ENCODE measurements around the gene HOXB8. TPM values are rescaled to one million over a fixed set of nuclear protein-coding genes. Genes with fewer than 3 reads are reported as not detected.

Gene HOXB8
- total RNA-seq, 2 donors from 2014 or later = not detected

- H3K27me3 Mint-ChIP-seq (ENCODE audit: insufficient read depth) = peaks cover 100% of the 10 kb centered on the region
- no peaks in the 10 kb centered on the region for H3K36me3 Mint-ChIP-seq (ENCODE audit: low read depth)
- peaks cover 1% of the 10 kb centered on the region for H3K4me1 Mint-ChIP-seq
- Histone ChIP-seq H3K27ac (ENCODE audit: low read depth, low read length) (peak within 1 kb of the TSS; percentile 24), H3K36me3 (ENCODE audit: control insufficient read depth, insufficient read depth, low read length) (no peaks in the 10 kb centered on the region), H3K9me3 (ENCODE audit: control insufficient read depth, low read length) (peaks cover 16% of the 10 kb centered on the region), H3K4me3 (ENCODE audit: low read length) (no peak within 1 kb of the TSS), H3K4me1 (ENCODE audit: control insufficient read depth, insufficient read depth, low read length) (no peaks in the 10 kb centered on the region), H3K9ac (ENCODE audit: extremely low read depth, low read length, poor library complexity, severe bottlenecking) (no peak within 1 kb of the TSS), H3K27me3 (ENCODE audit: control insufficient read depth, insufficient read depth, low read length, poor library complexity, severe bottlenecking) (peaks cover 100% of the 10 kb centered on the region)
- WGBS, 2 experiments (ENCODE audit: insufficient coverage in 1 of 2, insufficient read length in 1 of 2) = 19 to 20% methylated on average over 12 to 16 of the region's 16 CpGs
- no peak within 1 kb of the TSS for H3K27ac Mint-ChIP-seq
- no peaks in the 10 kb centered on the region for H3K9me3 Mint-ChIP-seq
- DNase-seq = no peak
- no peak for TF ChIP-seq CTCF (conservative IDR thresholded peaks at IDR 0.05)
- H3K4me3 Mint-ChIP-seq = no peak within 1 kb of the TSS
Observed at GRCh38 chr17:48604770-48605329, 10.2 kb downstream of the HOXB8 start, which contains the start of gene HOXB6. Gene HOXB6, minus strand, starts transcription at chr17:48604986. Its CDS starts 6,836 bp downstream, at chr17:48598150.

DNA sequence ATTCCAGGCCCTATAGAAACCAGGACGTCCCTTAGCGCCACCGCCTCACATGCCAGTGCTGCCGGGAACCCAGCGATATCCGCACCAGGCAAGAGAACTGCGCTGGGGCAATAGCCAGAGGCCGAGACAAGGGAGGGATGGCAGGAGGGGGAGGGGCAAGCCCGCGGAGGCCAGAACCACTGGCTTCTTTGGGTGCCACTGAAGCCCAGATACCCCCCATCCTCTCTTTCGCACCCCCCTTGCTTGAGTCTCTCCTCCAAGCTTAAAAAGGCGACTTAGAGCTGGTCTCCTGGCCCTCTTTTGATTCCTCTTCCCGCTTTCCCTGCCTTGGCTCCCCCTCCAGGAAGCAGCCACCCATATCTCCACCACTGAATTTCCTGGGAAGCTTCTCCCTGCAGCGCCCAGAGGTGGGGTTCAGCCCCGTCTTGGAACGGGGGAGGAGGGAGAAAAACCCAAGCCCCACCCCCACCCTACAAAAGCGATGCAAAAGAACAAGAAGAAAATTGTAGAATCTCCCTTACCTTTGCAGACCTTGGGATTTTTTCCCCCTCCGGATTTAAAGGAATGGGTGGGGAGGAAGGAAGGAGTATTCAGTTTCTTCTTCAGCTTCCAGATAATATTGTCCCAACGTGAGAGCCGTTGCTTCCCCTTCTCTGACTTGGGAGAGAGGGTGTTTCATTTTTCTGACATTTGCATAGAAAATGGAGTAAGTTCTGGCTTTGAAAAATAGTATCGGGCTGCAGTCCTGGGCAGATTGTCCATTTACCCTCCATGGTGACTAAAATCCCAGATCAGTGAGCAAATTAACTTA is 10.9 kb downstream of the HOXB8 start:
- H3K9me3 ChIP-seq (ENCODE audit: control insufficient read depth, low read length) = peaks cover 14% of the 10 kb centered on the region
- no peak overlapping the region for H3K27ac Mint-ChIP-seq
- H3K36me3 ChIP-seq (ENCODE audit: control insufficient read depth, insufficient read depth, low read length) = no peaks in the 10 kb centered on the region
- peaks cover 1% of the 10 kb centered on the region for H3K4me1 Mint-ChIP-seq
- no peak overlapping the region for H3K4me3 Mint-ChIP-seq
- no peaks in the 10 kb centered on the region for H3K4me1 ChIP-seq (ENCODE audit: control insufficient read depth, insufficient read depth, low read length)
- peaks cover 100% of the 10 kb centered on the region for H3K27me3 Mint-ChIP-seq (ENCODE audit: insufficient read depth)
- no peaks in the 10 kb centered on the region for H3K9me3 Mint-ChIP-seq
- DNase-seq = peak; percentile 82
- peaks cover 100% of the 10 kb centered on the region for H3K27me3 ChIP-seq (ENCODE audit: control insufficient read depth, insufficient read depth, low read length, poor library complexity, severe bottlenecking)
- no peak overlapping the region for H3K4me3 ChIP-seq (ENCODE audit: low read length)
- H3K27ac ChIP-seq (ENCODE audit: low read depth, low read length) = no peak overlapping the region
- H3K36me3 Mint-ChIP-seq (ENCODE audit: low read depth) = no peaks in the 10 kb centered on the region
- whole genome bisulfite sequencing, 2 experiments (ENCODE audit: insufficient coverage in 1 of 2, insufficient read length in 1 of 2) = 5 to 9% methylated on average over 11 to 17 of the region's 21 CpGs
- no peak for TF ChIP-seq CTCF (conservative IDR thresholded peaks at IDR 0.05)
- H3K9ac ChIP-seq (ENCODE audit: extremely low read depth, low read length, poor library complexity, severe bottlenecking) = no peak overlapping the region

- no peak for TF ChIP-seq CTCF (conservative IDR thresholded peaks at IDR 0.05)
- no peaks in the 10 kb centered on the region for H3K36me3 Mint-ChIP-seq (ENCODE audit: low read depth)
- H3K9me3 Mint-ChIP-seq = no peaks in the 10 kb centered on the region
- WGBS, 2 experiments (ENCODE audit: insufficient coverage in 1 of 2, insufficient read length in 1 of 2) = 6 to 7% methylated on average over 9 to 35 of the region's 35 CpGs
- Histone ChIP-seq H3K36me3 (ENCODE audit: control insufficient read depth, insufficient read depth, low read length) (no peaks in the 10 kb centered on the region), H3K4me3 (ENCODE audit: low read length) (no peak overlapping the region), H3K4me1 (ENCODE audit: control insufficient read depth, insufficient read depth, low read length) (no peaks in the 10 kb centered on the region), H3K9ac (ENCODE audit: extremely low read depth, low read length, poor library complexity, severe bottlenecking) (no peak overlapping the region), H3K27ac (ENCODE audit: low read depth, low read length) (no peak overlapping the region), H3K27me3 (ENCODE audit: control insufficient read depth, insufficient read depth, low read length, poor library complexity, severe bottlenecking) (peaks cover 100% of the 10 kb centered on the region), H3K9me3 (ENCODE audit: control insufficient read depth, low read length) (peaks cover 12% of the 10 kb centered on the region)
- H3K27ac Mint-ChIP-seq = no peak overlapping the region
- peak; percentile 72 for DNase-seq
- peaks cover 100% of the 10 kb centered on the region for H3K27me3 Mint-ChIP-seq (ENCODE audit: insufficient read depth)
- H3K4me3 Mint-ChIP-seq = no peak overlapping the region
- peaks cover 7% of the 10 kb centered on the region for H3K4me1 Mint-ChIP-seq
Observed at GRCh38 chr17:48601539-48602425, 13.3 kb downstream of the HOXB8 start.
